Peyer's patch (tissue), 4 donors: ENCODE results near the gene CHN2.

Experiments
- POLR2A ChIP-seq, 2 donors: fragments of 450-650 bp; IDR thresholded peaks; one replicate each; pipeline ENCODE4 v1.5.1; 2017; ENCODE audit warnings: antibody characterized with exemption in 2 of 2, mild to moderate bottlenecking in 2 of 2, moderate library complexity in 2 of 2
- TF ChIP-seq, protein P1 (sequence below), 6 experiments: fragments of 450-650 bp in 4 of 6; fragments of 200-600 bp in 2 of 6; sonication (generic) in 1 of 6; IDR thresholded peaks; one replicate each; pipeline ENCODE4 v1.5.1; 2017 to 2019; ENCODE audit warnings: antibody characterized with exemption in 6 of 6, mild to moderate bottlenecking in 3 of 6, moderate library complexity in 1 of 6

GRCh38 chr7:29375641-29376562 is 181.3 kb downstream of the CHN2 start:
- TF ChIP-seq, protein P1, sequence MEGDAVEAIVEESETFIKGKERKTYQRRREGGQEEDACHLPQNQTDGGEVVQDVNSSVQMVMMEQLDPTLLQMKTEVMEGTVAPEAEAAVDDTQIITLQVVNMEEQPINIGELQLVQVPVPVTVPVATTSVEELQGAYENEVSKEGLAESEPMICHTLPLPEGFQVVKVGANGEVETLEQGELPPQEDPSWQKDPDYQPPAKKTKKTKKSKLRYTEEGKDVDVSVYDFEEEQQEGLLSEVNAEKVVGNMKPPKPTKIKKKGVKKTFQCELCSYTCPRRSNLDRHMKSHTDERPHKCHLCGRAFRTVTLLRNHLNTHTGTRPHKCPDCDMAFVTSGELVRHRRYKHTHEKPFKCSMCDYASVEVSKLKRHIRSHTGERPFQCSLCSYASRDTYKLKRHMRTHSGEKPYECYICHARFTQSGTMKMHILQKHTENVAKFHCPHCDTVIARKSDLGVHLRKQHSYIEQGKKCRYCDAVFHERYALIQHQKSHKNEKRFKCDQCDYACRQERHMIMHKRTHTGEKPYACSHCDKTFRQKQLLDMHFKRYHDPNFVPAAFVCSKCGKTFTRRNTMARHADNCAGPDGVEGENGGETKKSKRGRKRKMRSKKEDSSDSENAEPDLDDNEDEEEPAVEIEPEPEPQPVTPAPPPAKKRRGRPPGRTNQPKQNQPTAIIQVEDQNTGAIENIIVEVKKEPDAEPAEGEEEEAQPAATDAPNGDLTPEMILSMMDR (IDR thresholded peaks at IDR 0.05): peak in 1 of 6 experiments; percentile 3
- TF ChIP-seq POLR2A (IDR thresholded peaks at IDR 0.05): peak in 1 of 2 donors; percentile 16
